Cardiac muscle cell (in vitro differentiated cells and primary cell): ENCODE measurements around the gene NXPH1. TPM values are rescaled to one million over a fixed set of nuclear protein-coding genes. Genes with fewer than 3 reads are reported as not detected.

Source experiments
- DNase-seq, 2 donors: peaks; one replicate each; pipeline versions ENCODE4 v3.0.0 to v3.0.0-alpha.2; 2010 to 2017; ENCODE audit warnings: low read depth in 1 of 2, low spot score in 1 of 2
- H3K27ac ChIP-seq: fragments of 200-600 bp; sonication (generic); 2 replicates; pipeline ENCODE4 v1.5.1; 2016
- H3K27me3 ChIP-seq: fragments of 200-600 bp; sonication (generic); 2 replicates; pipeline ENCODE4 v1.6.0; 2016; ENCODE audit warnings: control low read depth
- H3K36me3 ChIP-seq: fragments of 200-600 bp; sonication (generic); 2 replicates; pipeline ENCODE4 v1.5.1; 2016; ENCODE audit warnings: control low read depth
- H3K4me1 ChIP-seq: fragments of 200-600 bp; sonication (generic); 2 replicates; pipeline ENCODE4 v1.8.1; 2017; ENCODE audit warnings: low read depth, mild to moderate bottlenecking, mixed run types
- H3K4me3 ChIP-seq: fragments of 200-600 bp; sonication (generic); 2 replicates; pipeline ENCODE4 v1.5.1; 2016; ENCODE audit warnings: mild to moderate bottlenecking
- H3K9me3 ChIP-seq: fragments of 200-600 bp; sonication (generic); 2 replicates; pipeline ENCODE4 v1.5.1; 2017; ENCODE audit warnings: low read depth, mild to moderate bottlenecking, control low read depth
- polyA plus RNA-seq: library from polyadenylated mRNA; unstranded; fragments of >200 nt; fragmentation: Nextera tagmentation; extraction: Ambion mirVana; gene quantifications from 2 replicates; pipeline ENCODE4 v1.2.1, GENCODE V29; 2016
- total RNA-seq: library from RNA; depleted of rRNA; stranded (reverse); fragments of >200 nt; gene quantifications from 2 replicates; pipeline ENCODE4 v1.2.3, GENCODE V29; 2016
- TF ChIP-seq, protein P1 (sequence below): IDR thresholded peaks from 2 replicates; pipeline ENCODE4 v1.5.1; 2012; ENCODE audit warnings: low read depth, mild to moderate bottlenecking, low read length

Gene NXPH1
- total and polyA plus RNA-seq, 2 experiments from 2014 or later = 0.95 to 1.7 TPM

DNA sequence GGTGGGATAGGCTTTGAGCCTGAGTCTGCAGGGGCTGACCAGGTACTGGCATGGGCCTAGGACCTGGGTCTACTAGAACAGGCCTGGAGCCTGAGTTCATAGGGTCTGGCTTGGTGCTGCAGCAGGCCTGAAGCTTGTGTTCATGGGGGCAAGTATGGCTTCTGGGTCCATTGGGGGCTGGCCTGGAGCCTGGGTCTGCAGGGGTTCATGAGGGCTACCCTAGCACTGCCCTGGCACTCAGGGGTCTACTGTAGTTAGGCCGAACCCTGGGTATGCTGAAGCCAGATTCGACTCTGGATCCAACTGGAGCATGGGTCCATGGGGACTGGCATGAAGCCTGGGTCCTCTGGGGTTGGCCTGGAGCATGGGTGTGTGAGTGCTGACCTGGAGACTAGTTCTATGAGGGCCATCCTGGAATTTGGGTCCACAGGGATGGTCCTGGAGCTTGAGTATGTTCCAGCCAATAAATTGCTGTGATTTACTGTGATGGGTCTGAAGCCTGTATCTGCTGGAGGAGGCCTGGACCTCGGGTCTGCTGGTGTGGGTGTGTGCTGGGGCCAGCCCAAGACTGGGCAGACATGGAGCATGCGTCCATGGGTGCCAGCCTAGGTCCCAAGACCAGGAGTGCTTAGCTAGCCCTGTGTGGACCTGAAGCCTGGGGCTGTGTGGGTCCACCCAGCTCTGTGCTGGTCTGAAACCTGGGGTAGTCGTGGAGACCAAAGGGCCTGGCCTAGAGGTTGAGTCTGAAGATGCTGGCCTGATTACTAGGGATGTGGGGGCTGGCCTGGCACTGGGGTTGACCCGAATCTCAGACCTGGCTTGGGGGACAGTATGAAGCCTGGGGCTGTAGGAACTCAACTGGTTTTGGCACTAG is 235.5 kb downstream of the NXPH1 start:
- H3K4me1 ChIP-seq = no peaks in the 10 kb centered on the region
- H3K27ac ChIP-seq = no peak overlapping the region

DNA sequence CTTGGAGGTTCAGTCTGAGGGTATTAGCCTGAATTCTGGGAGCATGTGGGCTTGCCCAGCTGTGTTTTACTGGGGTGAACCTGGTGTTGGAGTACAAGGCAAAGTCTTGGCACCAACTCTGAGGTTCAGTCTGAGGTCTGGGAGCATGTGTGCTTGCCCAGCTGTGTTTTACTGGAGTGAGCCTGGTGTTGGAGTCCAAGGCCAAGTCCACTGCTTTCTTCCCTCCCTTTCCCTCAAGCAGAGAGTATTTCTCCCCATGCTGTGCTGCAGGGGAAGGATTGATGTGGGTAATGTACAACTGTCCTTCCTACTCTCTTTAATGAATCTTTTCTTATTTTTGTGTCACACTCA is 236.1 kb downstream of the NXPH1 start:
- no peak overlapping the region for H3K4me3 ChIP-seq
- H3K27ac ChIP-seq = no peak overlapping the region
- TF ChIP-seq, protein P1, sequence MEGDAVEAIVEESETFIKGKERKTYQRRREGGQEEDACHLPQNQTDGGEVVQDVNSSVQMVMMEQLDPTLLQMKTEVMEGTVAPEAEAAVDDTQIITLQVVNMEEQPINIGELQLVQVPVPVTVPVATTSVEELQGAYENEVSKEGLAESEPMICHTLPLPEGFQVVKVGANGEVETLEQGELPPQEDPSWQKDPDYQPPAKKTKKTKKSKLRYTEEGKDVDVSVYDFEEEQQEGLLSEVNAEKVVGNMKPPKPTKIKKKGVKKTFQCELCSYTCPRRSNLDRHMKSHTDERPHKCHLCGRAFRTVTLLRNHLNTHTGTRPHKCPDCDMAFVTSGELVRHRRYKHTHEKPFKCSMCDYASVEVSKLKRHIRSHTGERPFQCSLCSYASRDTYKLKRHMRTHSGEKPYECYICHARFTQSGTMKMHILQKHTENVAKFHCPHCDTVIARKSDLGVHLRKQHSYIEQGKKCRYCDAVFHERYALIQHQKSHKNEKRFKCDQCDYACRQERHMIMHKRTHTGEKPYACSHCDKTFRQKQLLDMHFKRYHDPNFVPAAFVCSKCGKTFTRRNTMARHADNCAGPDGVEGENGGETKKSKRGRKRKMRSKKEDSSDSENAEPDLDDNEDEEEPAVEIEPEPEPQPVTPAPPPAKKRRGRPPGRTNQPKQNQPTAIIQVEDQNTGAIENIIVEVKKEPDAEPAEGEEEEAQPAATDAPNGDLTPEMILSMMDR = no peak
- no peaks in the 10 kb centered on the region for H3K4me1 ChIP-seq
- no peaks in the 10 kb centered on the region for H3K27me3 ChIP-seq
- DNase-seq = no peak
- no peaks in the 10 kb centered on the region for H3K9me3 ChIP-seq
- H3K36me3 ChIP-seq = no peaks in the 10 kb centered on the region

More for the DNA sequence above, 235.5 kb downstream of the NXPH1 start:
- no peak for DNase-seq
- TF ChIP-seq, protein P1 = no peak
- H3K9me3 ChIP-seq = no peaks in the 10 kb centered on the region
- no peaks in the 10 kb centered on the region for H3K27me3 ChIP-seq
- H3K4me3 ChIP-seq = no peak overlapping the region
- H3K36me3 ChIP-seq = no peaks in the 10 kb centered on the region

DNA sequence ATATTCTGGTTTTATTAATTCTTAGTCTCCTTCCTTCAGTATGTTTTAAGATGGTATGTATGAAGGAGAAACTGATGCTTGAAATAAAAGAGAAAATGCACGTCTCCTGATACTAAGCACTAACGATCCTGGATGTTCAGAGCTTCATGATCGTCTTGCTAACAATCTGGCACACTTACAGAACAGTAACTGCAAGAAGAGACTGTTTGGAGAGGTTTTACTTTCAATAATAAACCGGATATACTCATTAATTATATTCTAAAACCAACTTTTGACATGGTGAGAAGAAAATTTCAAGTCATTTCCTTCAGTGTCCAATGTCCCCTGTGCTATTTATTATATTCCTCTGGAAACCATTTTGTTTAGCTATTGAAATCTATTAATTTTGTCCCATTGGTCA is 251.0 kb downstream of the NXPH1 start:
- Histone ChIP-seq H3K4me3 (no peak overlapping the region), H3K9me3 (no peaks in the 10 kb centered on the region), H3K36me3 (no peaks in the 10 kb centered on the region), H3K27me3 (no peaks in the 10 kb centered on the region), H3K27ac (no peak overlapping the region), H3K4me1 (no peaks in the 10 kb centered on the region)
- TF ChIP-seq, protein P1 = no peak
- DNase-seq = no peak

DNA sequence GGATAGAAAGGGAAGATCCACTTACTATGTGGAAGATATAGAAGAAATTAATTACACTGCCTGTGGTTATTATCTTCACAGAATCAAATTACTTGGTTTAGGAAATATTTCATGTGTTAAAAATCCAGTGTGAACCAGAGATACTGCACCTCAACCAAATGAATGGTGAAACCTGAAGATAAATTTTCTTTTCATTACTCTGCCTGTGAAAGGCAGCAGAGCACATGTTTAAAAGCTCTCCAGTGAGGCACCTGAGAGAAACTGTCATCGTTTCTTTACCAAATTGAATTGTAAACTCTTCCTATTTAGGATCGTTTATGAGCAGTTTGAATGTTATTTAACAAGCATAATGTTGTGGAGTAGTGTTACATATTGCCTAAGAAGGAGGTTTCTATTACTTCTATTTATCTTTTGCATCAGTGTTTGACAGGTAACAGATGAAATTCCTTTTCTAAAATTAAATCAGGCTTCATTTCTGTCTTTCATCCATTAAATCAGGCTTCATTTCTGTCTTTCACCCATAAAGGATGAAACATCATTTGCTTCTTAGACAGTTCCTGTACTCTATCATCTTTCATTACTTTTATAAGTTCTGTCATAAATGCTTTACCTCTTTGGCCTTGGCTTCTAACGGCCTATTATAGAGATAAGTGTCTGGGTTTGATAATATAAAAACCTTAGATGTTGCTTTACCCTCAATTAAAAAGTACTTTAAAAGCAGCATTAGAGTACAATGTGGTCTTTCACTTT is 266.6 kb downstream of the NXPH1 start:
- DNase-seq = no peak
- no peak overlapping the region for H3K27ac ChIP-seq
- H3K4me3 ChIP-seq = no peak overlapping the region
- no peaks in the 10 kb centered on the region for H3K27me3 ChIP-seq
- TF ChIP-seq, protein P1 = no peak
- H3K9me3 ChIP-seq = no peaks in the 10 kb centered on the region
- H3K36me3 ChIP-seq = no peaks in the 10 kb centered on the region
- H3K4me1 ChIP-seq = no peaks in the 10 kb centered on the region

DNA sequence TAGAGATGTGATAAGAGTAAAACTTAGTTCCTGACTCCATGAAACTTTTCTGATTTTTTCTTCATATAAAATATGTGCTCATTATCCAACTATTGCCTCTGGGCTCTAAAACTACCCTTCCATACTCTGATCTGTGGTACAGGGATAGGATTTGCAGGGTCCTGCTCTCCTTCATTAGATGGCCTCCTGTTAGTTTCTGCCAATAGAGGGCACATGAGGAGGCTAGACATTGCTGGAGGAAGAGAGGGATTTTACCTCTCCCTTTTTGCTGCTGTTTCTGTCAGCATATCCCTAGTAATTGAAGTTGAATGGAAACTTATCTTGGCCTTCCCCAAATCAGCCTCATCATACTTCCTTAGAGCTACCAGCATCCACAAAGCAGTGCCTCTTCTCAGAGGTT is 269.4 kb downstream of the NXPH1 start:
- TF ChIP-seq, protein P1 = no peak
- Histone ChIP-seq H3K4me1 (no peaks in the 10 kb centered on the region), H3K27ac (no peak overlapping the region), H3K9me3 (no peaks in the 10 kb centered on the region), H3K36me3 (no peaks in the 10 kb centered on the region), H3K4me3 (no peak overlapping the region), H3K27me3 (no peaks in the 10 kb centered on the region)
- no peak for DNase-seq
